Stimulated activated CD8-positive, alpha-beta memory T cell treated with anti-CD3 and anti-CD28 coated beads, Interleukin-4, amount 100 ng/mL, for 4 hours (primary cell): ENCODE measurements around the gene PRADC1.

Experiments
- DNase-seq, 2 donors: peaks; one replicate each; pipeline ENCODE4 v3.0.0-alpha.2; 2020; ENCODE audit warnings: low read depth in 2 of 2, low spot score in 1 of 2

PRADC1 gene

GRCh38 chr2:73259276-73259675 lies 26.2 kb upstream of the PRADC1 start:
- DNase-seq, result no peak

GRCh38 chr2:73258913-73259215 lies 25.8 kb upstream of the PRADC1 start:
- DNase-seq, result no peak

- DNase-seq, result no peak
Measured at GRCh38 chr2:73258186-73258912, 25.3 kb upstream of the PRADC1 start.

- no peak for DNase-seq
Measured at GRCh38 chr2:73257425-73258125, 24.5 kb upstream of the PRADC1 start.

GRCh38 chr2:73257021-73257420 lies 24.0 kb upstream of the PRADC1 start:
- DNase-seq, result no peak

GRCh38 chr2:73256618-73256922 lies 23.5 kb upstream of the PRADC1 start:
- DNase-seq, result no peak

GRCh38 chr2:73255907-73256617 lies 23.0 kb upstream of the PRADC1 start:
- DNase-seq, result no peak

- DNase-seq, result no peak
Measured at GRCh38 chr2:73255007-73255644, 22.1 kb upstream of the PRADC1 start.

GRCh38 chr2:73254343-73255006 lies 21.4 kb upstream of the PRADC1 start:
- no peak for DNase-seq

- no peak for DNase-seq
Measured at GRCh38 chr2:73253901-73254300, 20.9 kb upstream of the PRADC1 start.

GRCh38 chr2:73253400-73253799 lies 20.4 kb upstream of the PRADC1 start:
- DNase-seq, result no peak

- no peak for DNase-seq
Measured at GRCh38 chr2:73252238-73253027, 19.4 kb upstream of the PRADC1 start.

- DNase-seq, result no peak
Measured at GRCh38 chr2:73250872-73251846, 18.1 kb upstream of the PRADC1 start.

- DNase-seq, result no peak
Measured at GRCh38 chr2:73249636-73250035, 16.6 kb upstream of the PRADC1 start.

- no peak for DNase-seq
Measured at GRCh38 chr2:73246850-73247249, 13.8 kb upstream of the PRADC1 start.

GRCh38 chr2:73244580-73244979 lies 11.5 kb upstream of the PRADC1 start:
- no peak for DNase-seq

GRCh38 chr2:73243884-73244570 lies 11.0 kb upstream of the PRADC1 start:
- DNase-seq, result no peak

GRCh38 chr2:73239776-73240175 lies 6.7 kb upstream of the PRADC1 start:
- DNase-seq, result no peak

GRCh38 chr2:73238976-73239375 lies 5.9 kb upstream of the PRADC1 start:
- no peak for DNase-seq
